SK-N-SH (cell line): ENCODE results near the gene PHKB. TPM values are rescaled to one million over a fixed set of nuclear protein-coding genes. Genes with fewer than 3 reads are reported as not detected.

ENCODE experiments used
- CTCF ChIA-PET: fragments of 300-600, 350-600 bp; formaldehyde crosslinking; extraction: SDS; loops from one replicate; lab custom pipeline; 2021; lab: Yijun Ruan, JAX
- POLR2A ChIA-PET: fragments of 350-600 bp; sonication (Branson Sonifier 250); formaldehyde crosslinking; extraction: SDS; loops from one replicate; lab custom pipeline; 2020; ENCODE audit warnings: antibody characterized with exemption, inconsistent platforms; lab: Yijun Ruan, JAX
- DNase-seq: peaks from one replicate; pipeline ENCODE4 v3.0.0; 2012
- H2AFZ ChIP-seq: fragments of 200-600 bp; sonication (generic); 2 replicates; pipeline ENCODE4 v1.8.1; 2016; ENCODE audit warnings: antibody characterized with exemption, mild to moderate bottlenecking, low read depth
- H3F3A ChIP-seq: fragments of 200-600 bp; sonication (generic); replicated peaks from 2 replicates; pipeline ENCODE3; 2016; ENCODE audit warnings: antibody characterized with exemption, mild to moderate bottlenecking; ENCODE audit not compliant: insufficient read depth
- H3K27ac ChIP-seq, 2 experiments: fragments of 200-500 bp in 1 of 2; fragments of 200-600 bp in 1 of 2; sonication (Bioruptor generic) in 1 of 2; sonication (generic), shearing (Covaris generic) in 1 of 2; 2 replicates each; pipeline versions ENCODE4 v1.5.1 to v1.6.1; 2014 to 2016; ENCODE audit warnings: low read depth in 2 of 2, inconsistent platforms in 1 of 2, low read length in 1 of 2, mild to moderate bottlenecking in 1 of 2, mixed read lengths in 1 of 2
- H3K27me3 ChIP-seq: fragments of 200-600 bp; sonication (generic), shearing (Covaris generic); 2 replicates; pipeline ENCODE4 v1.6.1; 2016; ENCODE audit warnings: mixed run types; ENCODE audit not compliant: insufficient read depth
- H3K36me3 ChIP-seq, 2 experiments: fragments of 200-500 bp in 1 of 2; fragments of 200-600 bp in 1 of 2; sonication (Bioruptor generic) in 1 of 2; sonication (generic) in 1 of 2; replicated peaks in 1 of 2; 2 replicates each; pipeline versions ENCODE3 to v1.5.1; 2014 to 2016; ENCODE audit warnings: low read length in 1 of 2, mild to moderate bottlenecking in 1 of 2; ENCODE audit not compliant: insufficient read depth in 2 of 2, control insufficient read depth in 1 of 2
- H3K4me1 ChIP-seq, 2 experiments: fragments of 200-500 bp in 1 of 2; fragments of 200-600 bp in 1 of 2; sonication (Bioruptor generic) in 1 of 2; sonication (generic), shearing (Covaris generic) in 1 of 2; 2 replicates each; pipeline versions ENCODE4 v1.5.1 to v1.6.1; 2014 to 2016; ENCODE audit warnings: low read depth in 1 of 2, low read length in 1 of 2, mixed run types in 1 of 2; ENCODE audit not compliant: insufficient read depth in 2 of 2, control insufficient read depth in 1 of 2
- H3K4me2 ChIP-seq: fragments of 200-600 bp; sonication (generic), shearing (Covaris generic); 2 replicates; pipeline ENCODE4 v1.6.1; 2017; ENCODE audit warnings: mixed run types
- H3K4me3 ChIP-seq, 2 experiments: fragments of 200-500 bp in 1 of 2; fragments of 200-600 bp in 1 of 2; sonication (Bioruptor generic) in 1 of 2; sonication (generic), shearing (Covaris generic) in 1 of 2; 2 replicates each; pipeline versions ENCODE4 v1.5.1 to v1.8.1; 2014 to 2016; ENCODE audit warnings: low read depth in 2 of 2, inconsistent platforms in 1 of 2, low read length in 1 of 2, mild to moderate bottlenecking in 1 of 2, mixed read lengths in 1 of 2, moderate library complexity in 1 of 2
- H3K79me2 ChIP-seq: fragments of 200-600 bp; sonication (generic); 2 replicates; pipeline ENCODE4 v1.8.1; 2017; ENCODE audit warnings: mild to moderate bottlenecking; ENCODE audit not compliant: insufficient read depth
- H3K9ac ChIP-seq: fragments of 200-600 bp; sonication (generic); 2 replicates; pipeline ENCODE4 v1.6.1; 2017; ENCODE audit warnings: mixed run types
- H3K9me2 ChIP-seq: fragments of 200-600 bp; sonication (generic); 2 replicates; pipeline ENCODE4 v1.6.1; 2017; ENCODE audit warnings: mixed run types
- H3K9me3 ChIP-seq: fragments of 200-600 bp; sonication (generic); 2 replicates; pipeline ENCODE4 v1.6.1; 2017; ENCODE audit warnings: mixed run types, mild to moderate bottlenecking, moderate library complexity
- H4K20me1 ChIP-seq: fragments of 200-600 bp; sonication (generic); 2 replicates; pipeline ENCODE4 v1.6.1; 2017; ENCODE audit warnings: mild to moderate bottlenecking, mixed run types; ENCODE audit not compliant: insufficient read depth
- CHD2 ChIP-seq: fragments of 150-350 bp; IDR thresholded peaks from 2 replicates; pipeline ENCODE4 v1.6.1; 2018; ENCODE audit warnings: low read length; ENCODE audit not compliant: partially characterized antibody
- FOSL2 ChIP-seq: IDR thresholded peaks from 2 replicates; pipeline ENCODE4 v1.4.0; 2012; ENCODE audit warnings: low read depth, mild to moderate bottlenecking, moderate library complexity, borderline replicate concordance
- FOXJ3 ChIP-seq: sonication (generic); formaldehyde crosslinking; IDR thresholded peaks from 2 replicates; pipeline ENCODE4 v1.5.1; 2020; ENCODE audit warnings: mild to moderate bottlenecking, missing genetic modification reagents
- GATA2 ChIP-seq: sonication (generic); formaldehyde crosslinking; IDR thresholded peaks from 2 replicates; pipeline ENCODE4 v1.5.0; 2020; ENCODE audit warnings: mild to moderate bottlenecking, missing genetic modification reagents
- IRF3 ChIP-seq: fragments of 150-350 bp; IDR thresholded peaks from 2 replicates; pipeline ENCODE4 v1.6.1; 2016; ENCODE audit warnings: mild to moderate bottlenecking, low read depth, low read length
- JUND ChIP-seq: IDR thresholded peaks from 2 replicates; pipeline ENCODE4 v1.4.0; 2012
- MEF2A ChIP-seq: IDR thresholded peaks from 2 replicates; pipeline ENCODE4 v1.4.0; 2012; ENCODE audit warnings: low read depth, borderline replicate concordance
- NRF1 ChIP-seq: IDR thresholded peaks from 2 replicates; pipeline ENCODE4 v1.6.1; 2012; ENCODE audit warnings: low read depth, mild to moderate bottlenecking, low read length
- RCOR1 ChIP-seq: fragments of 150-350 bp; IDR thresholded peaks from 2 replicates; pipeline ENCODE4 v1.6.1; 2017; ENCODE audit warnings: antibody characterized with exemption, low read length
- RFX5 ChIP-seq: IDR thresholded peaks from 2 replicates; pipeline ENCODE4 v1.6.1; 2012; ENCODE audit warnings: mild to moderate bottlenecking, improper control_type of control experiment, low read length
- SIN3A ChIP-seq: IDR thresholded peaks from 2 replicates; pipeline ENCODE4 v1.6.1; 2012; ENCODE audit warnings: low read depth, mild to moderate bottlenecking, low read length, moderate library complexity, borderline replicate concordance
- SMC3 ChIP-seq: IDR thresholded peaks from 2 replicates; pipeline ENCODE4 v1.6.1; 2012; ENCODE audit warnings: low read depth, low read length, improper control_type of control experiment
- TCF12 ChIP-seq: IDR thresholded peaks from 2 replicates; pipeline ENCODE4 v1.4.0; 2012
- USF1 ChIP-seq: IDR thresholded peaks from 2 replicates; pipeline ENCODE4 v1.4.0; 2012; ENCODE audit warnings: low read depth, borderline replicate concordance
- YY1 ChIP-seq: IDR thresholded peaks from 2 replicates; pipeline ENCODE4 v1.4.0; 2012; ENCODE audit warnings: low read depth, mild to moderate bottlenecking
- whole genome bisulfite sequencing: methylation state at CpG from one replicate; pipeline ENCODE4 v1.1.6; 2017; ENCODE audit warnings: low lambda C conversion rate; 5-methylcytosine and 5-hydroxymethylcytosine counted together
- polyA plus RNA-seq, 3 experiments: library from polyadenylated mRNA; depleted of rRNA; stranded (reverse); fragments of >200 nt; gene quantifications; 2 replicates each; pipeline ENCODE4 v1.2.3, GENCODE V29; 2012

Gene PHKB
- polyA plus RNA-seq, 1 of the 3 experiments (the other 2 are of a cell fraction), result 20.8 TPM

GRCh38 chr16:47493381-47494337, 32.5 kb downstream of the PHKB start:
- H3K36me3 ChIP-seq, result no peaks in the 10 kb centered on the region
- no peaks in the 10 kb centered on the region for H3F3A ChIP-seq
- no peaks in the 10 kb centered on the region; the same call in 1 of the 2 replicates for H3K9me3 ChIP-seq
- H4K20me1 ChIP-seq, result no peaks in the 10 kb centered on the region
- ChIA-PET POLR2A (no interaction called here), CTCF (interaction anchor here (0.6 to 0.8 kb wide), 2 partner anchors 19 to 624 kb away, joined by 3 read pairs; no protein-coding TSS in a partner anchor)
- no peak overlapping the region for H3K27ac ChIP-seq
- no peaks in the 10 kb centered on the region for H3K9me2 ChIP-seq
- peaks cover 15% of the 10 kb centered on the region for H3K79me2 ChIP-seq
- H3K27me3 ChIP-seq, result no peaks in the 10 kb centered on the region
- WGBS, result 98% methylated on average over 9 of the region's 9 CpGs
- no peak overlapping the region for H3K4me2 ChIP-seq
- no peak overlapping the region for H3K4me3 ChIP-seq
- TF ChIP-seq FOSL2 (no peak), NRF1 (no peak), RFX5 (no peak), USF1 (no peak), YY1 (no peak), TCF12 (no peak), MEF2A (no peak)
- no peak for DNase-seq
- H2AFZ ChIP-seq, result no peak overlapping the region
- no peak overlapping the region for H3K9ac ChIP-seq
- H3K4me1 ChIP-seq, result no peaks in the 10 kb centered on the region; a peak in 1 of 4 replicates

- no peak overlapping the region for H3K4me2 ChIP-seq
- H3K4me1 ChIP-seq, result no peaks in the 10 kb centered on the region
- H3F3A ChIP-seq, result no peaks in the 10 kb centered on the region
- peaks cover 33 to 34% of the 10 kb centered on the region in 2 experiments for H3K36me3 ChIP-seq
- 92% methylated on average over 2 of the region's 2 CpGs for WGBS
- no peak overlapping the region for H3K4me3 ChIP-seq
- H4K20me1 ChIP-seq, result no peaks in the 10 kb centered on the region
- H3K9me3 ChIP-seq, result no peaks in the 10 kb centered on the region
- no peaks in the 10 kb centered on the region for H3K27me3 ChIP-seq
- no peak overlapping the region for H3K27ac ChIP-seq
- ChIA-PET POLR2A (no interaction called here), CTCF (no interaction called here)
- 0 out of 2 replicates have a peak, but pooled peaks cover 3% of the 10 kb centered on the region for H3K79me2 ChIP-seq
- H2AFZ ChIP-seq, result no peak overlapping the region
- no peak for DNase-seq
- TF ChIP-seq SIN3A (no peak), CHD2 (no peak), GATA2 (no peak), MEF2A (no peak), SMC3 (no peak), IRF3 (no peak), RCOR1 (no peak), JUND (no peak), FOXJ3 (CRISPR knock-in tag) (no peak)
- H3K9me2 ChIP-seq, result no peaks in the 10 kb centered on the region
- no peak overlapping the region for H3K9ac ChIP-seq
These were observed 38.1 kb downstream of the PHKB start for GRCh38 chr16:47499080-47499699.
